HepG2 (cell line): ENCODE results near the gene OR1F1. TPM values are rescaled to one million over a fixed set of nuclear protein-coding genes. Genes with fewer than 3 reads are reported as not detected.

Experiments used
- ARNTL ChIP-seq: sonication (generic); formaldehyde crosslinking; IDR thresholded peaks from 2 replicates; pipeline ENCODE4 v1.4.0; 2020; ENCODE audit warnings: mild to moderate bottlenecking, missing genetic modification reagents
- ATAD3A ChIP-seq: sonication (generic); formaldehyde crosslinking; IDR thresholded peaks from 2 replicates; pipeline ENCODE4 v1.4.0; 2020; ENCODE audit warnings: missing genetic modification reagents
- CEBPZ ChIP-seq: IDR thresholded peaks from 2 replicates; pipeline ENCODE4 v1.6.1; 2012; ENCODE audit warnings: low read length, improper control_type of control experiment
- DRAP1 ChIP-seq: IDR thresholded peaks from 2 replicates; pipeline ENCODE4 v1.6.1; 2016; ENCODE audit warnings: missing genetic modification reagents, missing compliant biosample characterization
- HCFC1 ChIP-seq: fragments of 150-350 bp; IDR thresholded peaks from 2 replicates; pipeline ENCODE4 v1.6.1; 2014; ENCODE audit warnings: low read depth, low read length
- HES4 ChIP-seq: sonication (generic); formaldehyde crosslinking; IDR thresholded peaks from 2 replicates; pipeline ENCODE4 v1.9.0; 2021; ENCODE audit warnings: mild to moderate bottlenecking, missing genetic modification reagents, borderline replicate concordance
- SALL1 ChIP-seq: sonication (generic); formaldehyde crosslinking; IDR thresholded peaks from 2 replicates; pipeline ENCODE4 v1.8.0; 2022; ENCODE audit warnings: mild to moderate bottlenecking, missing genetic modification reagents
- ZBTB26 ChIP-seq: IDR thresholded peaks from 2 replicates; pipeline ENCODE4 v1.6.1; 2016; ENCODE audit warnings: missing compliant biosample characterization, missing genetic modification reagents, borderline replicate concordance
- ZNF333 ChIP-seq: sonication (generic); formaldehyde crosslinking; IDR thresholded peaks from 2 replicates; pipeline ENCODE4 v1.4.0; 2020; ENCODE audit warnings: mild to moderate bottlenecking, missing genetic modification reagents, borderline replicate concordance
- ZNF451 ChIP-seq: sonication (generic); formaldehyde crosslinking; IDR thresholded peaks from 2 replicates; pipeline ENCODE4 v1.5.0; 2020; ENCODE audit warnings: mild to moderate bottlenecking, missing genetic modification reagents
- ZNF503 ChIP-seq: sonication (generic); formaldehyde crosslinking; IDR thresholded peaks from 2 replicates; pipeline ENCODE4 v1.4.0; 2020; ENCODE audit warnings: missing genetic modification reagents
- ZSCAN25 ChIP-seq: sonication (generic); formaldehyde crosslinking; IDR thresholded peaks from 2 replicates; pipeline ENCODE4 v1.8.0; 2022; ENCODE audit warnings: mild to moderate bottlenecking, missing genetic modification reagents
- polyA plus RNA-seq, 8 experiments: library from polyadenylated mRNA; depleted of rRNA in 3 of 8; stranded (reverse) in 7 of 8; unstranded in 1 of 8; fragments of >200 nt; fragmentation: Illumina TruSeq in 4 of 8; extraction: Trizol in 4 of 8; gene quantifications; 2 replicates each; pipeline versions ENCODE4 v1.2.1 to v1.2.3, GENCODE V29; 2011 to 2016; ENCODE audit warnings: low read depth in 4 of 8, missing spikeins in 1 of 8, mixed read lengths in 1 of 8; ENCODE audit not compliant: insufficient read depth in 1 of 8
- total RNA-seq, 5 experiments: library from RNA; depleted of rRNA; stranded (reverse); fragments of >200 nt; fragmentation: Illumina TruSeq; extraction: Trizol; gene quantifications; 2 replicates each; pipeline ENCODE4 v1.2.3, GENCODE V29; 2016; ENCODE audit warnings: low read depth in 1 of 5
- TF ChIP-seq, protein P1 (sequence below), 2 experiments: sonication (generic) in 1 of 2; formaldehyde crosslinking in 1 of 2; IDR thresholded peaks; 2 replicates each; pipeline versions ENCODE4 v1.4.0 to v1.6.1; 2018 to 2020; ENCODE audit warnings: missing genetic modification reagents in 2 of 2, borderline replicate concordance in 1 of 2, low read depth in 1 of 2, mild to moderate bottlenecking in 1 of 2, missing biosample characterization in 1 of 2
- TF ChIP-seq, protein P2 (sequence below): sonication (generic); formaldehyde crosslinking; conservative IDR thresholded peaks from 2 replicates; pipeline ENCODE4 v1.8.0; 2022; ENCODE audit warnings: missing genetic modification reagents

The OR1F1 gene
- total and polyA plus RNA-seq, 2 of the 13 experiments (the other 11 are each of a cell fraction or from before 2014, with no cell fraction given) = 0.90 TPM; not detected in 1

- TF ChIP-seq ZNF503 (no peak), CEBPZ (no peak), DRAP1 (CRISPR knock-in tag) (0 out of 2 replicates have a peak, but pooled peaks have one; percentile 3), HES4 (peak; percentile 48; the same call in 1 of the 2 replicates), HCFC1 (no peak), ZNF451 (CRISPR knock-in tag) (no peak), SALL1 (CRISPR knock-in tag) (peak; percentile 34; the same call in 1 of the 2 replicates), ATAD3A (no peak), ZSCAN25 (CRISPR knock-in tag) (no peak), ZBTB26 (CRISPR knock-in tag) (peak; percentile 31; the same call in 1 of the 2 replicates), ARNTL (CRISPR knock-in tag) (0 out of 2 replicates have a peak, but pooled peaks have one; percentile 25), ZNF333 (CRISPR knock-in tag) (peak; percentile 70; the same call in 1 of the 2 replicates)
- TF ChIP-seq, protein P1, sequence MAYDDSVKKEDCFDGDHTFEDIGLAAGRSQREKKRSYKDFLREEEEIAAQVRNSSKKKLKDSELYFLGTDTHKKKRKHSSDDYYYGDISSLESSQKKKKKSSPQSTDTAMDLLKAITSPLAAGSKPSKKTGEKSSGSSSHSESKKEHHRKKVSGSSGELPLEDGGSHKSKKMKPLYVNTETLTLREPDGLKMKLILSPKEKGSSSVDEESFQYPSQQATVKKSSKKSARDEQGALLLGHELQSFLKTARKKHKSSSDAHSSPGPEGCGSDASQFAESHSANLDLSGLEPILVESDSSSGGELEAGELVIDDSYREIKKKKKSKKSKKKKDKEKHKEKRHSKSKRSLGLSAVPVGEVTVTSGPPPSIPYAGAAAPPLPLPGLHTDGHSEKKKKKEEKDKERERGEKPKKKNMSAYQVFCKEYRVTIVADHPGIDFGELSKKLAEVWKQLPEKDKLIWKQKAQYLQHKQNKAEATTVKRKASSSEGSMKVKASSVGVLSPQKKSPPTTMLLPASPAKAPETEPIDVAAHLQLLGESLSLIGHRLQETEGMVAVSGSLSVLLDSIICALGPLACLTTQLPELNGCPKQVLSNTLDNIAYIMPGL (CRISPR knock-in tag; IDR thresholded peaks at IDR 0.05; ENCODE audit: borderline replicate concordance in 1 of 2, low read depth in 1 of 2) = peak in 1 of 2 experiments; percentile 68; a peak in 2 of 4 replicates
- TF ChIP-seq, protein P2, sequence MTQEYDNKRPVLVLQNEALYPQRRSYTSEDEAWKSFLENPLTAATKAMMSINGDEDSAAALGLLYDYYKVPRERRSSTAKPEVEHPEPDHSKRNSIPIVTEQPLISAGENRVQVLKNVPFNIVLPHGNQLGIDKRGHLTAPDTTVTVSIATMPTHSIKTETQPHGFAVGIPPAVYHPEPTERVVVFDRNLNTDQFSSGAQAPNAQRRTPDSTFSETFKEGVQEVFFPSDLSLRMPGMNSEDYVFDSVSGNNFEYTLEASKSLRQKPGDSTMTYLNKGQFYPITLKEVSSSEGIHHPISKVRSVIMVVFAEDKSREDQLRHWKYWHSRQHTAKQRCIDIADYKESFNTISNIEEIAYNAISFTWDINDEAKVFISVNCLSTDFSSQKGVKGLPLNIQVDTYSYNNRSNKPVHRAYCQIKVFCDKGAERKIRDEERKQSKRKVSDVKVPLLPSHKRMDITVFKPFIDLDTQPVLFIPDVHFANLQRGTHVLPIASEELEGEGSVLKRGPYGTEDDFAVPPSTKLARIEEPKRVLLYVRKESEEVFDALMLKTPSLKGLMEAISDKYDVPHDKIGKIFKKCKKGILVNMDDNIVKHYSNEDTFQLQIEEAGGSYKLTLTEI (CRISPR knock-in tag) = no peak
Measured at GRCh38 chr16:3143598-3144320, 44.2 kb upstream of the OR1F1 start (continued).
